ENCODE results near the gene PPP1R16B. TPM values are rescaled to one million over a fixed set of nuclear protein-coding genes. Genes with fewer than 3 reads are reported as not detected.
"Not testable (repeated sequence)": the region's sequence is repeated elsewhere in the genome, so short reads cannot be mapped to it uniquely, and the experiment has no call there.

The PPP1R16B gene
- total and polyA plus RNA-seq, 4 experiments from 2014 or later = 17.3 to 55.1 (median 45.5) TPM

DNA sequence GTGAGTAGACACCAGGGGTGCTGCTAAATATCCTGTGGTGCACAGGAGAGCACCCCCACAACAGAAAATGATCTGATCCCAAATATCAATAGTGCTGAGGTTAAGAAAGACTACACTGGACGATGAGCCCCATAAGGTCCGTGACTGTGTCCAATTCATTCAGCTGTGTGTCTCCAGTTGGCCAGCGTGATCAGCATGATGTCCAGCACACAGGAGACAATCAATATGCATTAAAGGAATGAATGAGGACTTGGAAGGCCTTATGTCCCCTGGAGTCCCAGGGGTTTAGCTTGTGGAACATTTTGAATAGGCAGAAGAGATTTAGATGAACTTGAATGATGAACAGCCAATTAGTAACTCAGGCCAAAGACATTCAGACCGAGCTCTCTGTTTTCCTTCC lies 6.3 kb downstream of the PPP1R16B start:
- H3K36me3 ChIP-seq (ENCODE audit: insufficient read depth, low read length) = peaks cover 5% of the 10 kb centered on the region
- peaks cover 93% of the 10 kb centered on the region for H3K4me1 ChIP-seq (ENCODE audit: insufficient read depth, low read length)
- peaks cover 76 to 96% (median 88%) of the 10 kb centered on the region in 4 donors for H3K4me1 Mint-ChIP-seq
- H3K27me3 ChIP-seq (ENCODE audit: insufficient read depth, low read length) = no peaks in the 10 kb centered on the region
- no peaks in the 10 kb centered on the region for H3K27me3 Mint-ChIP-seq
- ChIA-PET CTCF (ENCODE audit: partially characterized antibody) (interaction anchor here (1.3 kb wide), 2 partner anchors 32 to 81 kb away, joined by 3 to 6 read pairs; no protein-coding TSS in a partner anchor), POLR2A (ENCODE audit: partially characterized antibody) (interaction anchor here (0.7 to 2.1 kb wide), 4 partner anchors 25 to 151 kb away, joined by 3 to 4 read pairs (median 3); partner anchors contain the start of gene DHX35)
- H3K27ac ChIP-seq (ENCODE audit: low read depth, low read length) = no peak overlapping the region
- H3K9me3 Mint-ChIP-seq = no peaks in the 10 kb centered on the region
- H3K9me3 ChIP-seq (ENCODE audit: control insufficient read depth in 1 of 2, low read length in 2 of 2) = no peaks in the 10 kb centered on the region
- no peak for DNase-seq
- peak overlapping the region; percentile 16 to 86 (median 73) for H3K27ac Mint-ChIP-seq
- no peak overlapping the region for H3K4me3 ChIP-seq (ENCODE audit: low read length in 2 of 2)
- H3K36me3 Mint-ChIP-seq = peaks cover 32 to 73% of the 10 kb centered on the region in 2 donors
- H3K4me3 Mint-ChIP-seq = peak overlapping the region in 3 of 8 donors; percentile 1 to 26 (median 4)
- intact Hi-C loops (cut with micrococcal nuclease) = no loop called here

DNA sequence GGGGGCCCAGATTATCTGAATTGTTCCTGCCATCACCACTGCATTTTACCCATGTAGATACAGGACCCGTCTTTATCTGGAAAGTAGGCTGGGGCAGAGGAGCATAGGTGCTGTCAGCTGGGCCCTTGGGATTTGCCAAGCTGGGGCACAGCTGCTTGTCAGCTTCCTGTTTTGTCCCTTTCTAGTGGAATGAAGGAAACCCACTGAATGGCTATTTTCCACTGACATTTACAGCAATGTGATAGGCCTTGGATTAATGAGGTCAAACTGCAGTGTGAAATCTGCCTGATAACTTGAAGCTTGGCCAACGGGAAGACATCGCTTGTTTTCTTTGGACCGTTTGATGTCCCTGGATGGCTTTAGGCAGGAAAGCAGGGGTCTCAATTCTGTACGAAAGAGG lies 6.7 kb downstream of the PPP1R16B start:
- Mint-ChIP-seq H3K9me3 (no peaks in the 10 kb centered on the region), H3K27me3 (no peaks in the 10 kb centered on the region), H3K4me1 (peaks cover 76 to 97% (median 89%) of the 10 kb centered on the region in 4 donors), H3K36me3 (peaks cover 35 to 73% of the 10 kb centered on the region in 2 donors), H3K27ac (peak overlapping the region in 3 of 7 donors; percentile 56 to 78 (median 65)), H3K4me3 (peak overlapping the region in 1 of 8 donors; percentile 26)
- H3K36me3 ChIP-seq (ENCODE audit: insufficient read depth, low read length) = peaks cover 5% of the 10 kb centered on the region
- DNase-seq = no peak
- H3K27me3 ChIP-seq (ENCODE audit: insufficient read depth, low read length) = no peaks in the 10 kb centered on the region
- no peak overlapping the region for H3K4me3 ChIP-seq (ENCODE audit: low read length in 2 of 2)
- no peak overlapping the region for H3K27ac ChIP-seq (ENCODE audit: low read depth, low read length)
- intact Hi-C loops (cut with micrococcal nuclease) = no loop called here
- POLR2A ChIA-PET (ENCODE audit: partially characterized antibody) = interaction anchor here (0.5 to 2.1 kb wide), 4 partner anchors 24 to 80 kb away, joined by 3 to 4 read pairs (median 3); no protein-coding TSS in a partner anchor
- no peaks in the 10 kb centered on the region for H3K9me3 ChIP-seq (ENCODE audit: control insufficient read depth in 1 of 2, low read length in 2 of 2)
- H3K4me1 ChIP-seq (ENCODE audit: insufficient read depth, low read length) = peaks cover 95% of the 10 kb centered on the region
- CTCF ChIA-PET (ENCODE audit: partially characterized antibody) = interaction anchor here (1.3 kb wide), 2 partner anchors 33 to 81 kb away, joined by 3 to 6 read pairs; no protein-coding TSS in a partner anchor

DNA sequence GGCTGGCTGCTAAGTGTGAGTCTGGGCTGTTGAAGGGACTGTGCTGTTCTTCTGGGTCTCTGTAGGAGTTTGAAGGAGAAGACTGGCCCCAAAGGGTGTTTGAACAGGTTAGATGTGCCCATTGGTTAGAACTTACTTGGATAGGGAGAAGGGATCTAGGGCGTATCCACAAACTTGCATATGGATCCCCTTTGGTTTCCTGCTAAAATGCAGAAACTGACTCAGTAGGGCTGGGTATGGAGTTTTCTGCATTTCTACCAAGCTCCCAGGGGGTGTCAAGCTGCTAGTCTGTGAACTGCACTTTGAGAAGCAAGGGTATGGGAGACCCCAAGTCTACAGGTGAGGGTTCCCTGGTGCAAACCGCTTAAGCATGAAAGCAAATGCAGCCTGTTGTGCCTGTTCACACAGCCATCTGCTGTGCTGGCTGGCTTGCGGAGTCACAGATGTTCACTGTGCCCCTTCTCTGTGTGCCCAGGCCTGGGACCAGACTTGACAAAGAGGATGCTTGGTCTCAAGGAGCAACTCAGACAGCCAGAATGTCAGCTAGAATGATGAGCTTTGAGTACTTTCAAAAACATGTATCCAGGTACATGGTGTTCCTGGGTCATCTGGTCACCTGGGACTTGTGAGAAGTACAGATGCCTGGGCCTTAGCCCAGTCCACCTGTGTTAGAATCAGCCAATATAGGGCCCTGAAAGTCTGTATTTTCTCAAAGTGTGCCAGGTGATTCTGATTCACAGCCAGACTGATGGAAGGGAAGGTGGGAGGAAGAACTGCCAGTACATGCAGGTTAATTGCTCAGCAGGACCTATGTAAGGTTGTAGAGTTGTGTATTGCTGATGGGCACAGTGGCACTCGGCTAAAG lies 7.4 kb downstream of the PPP1R16B start:
- CTCF ChIA-PET (ENCODE audit: partially characterized antibody) = interaction anchor here (1.3 kb wide), 1 partner anchor 34 kb away, joined by 3 read pairs; no protein-coding TSS in a partner anchor
- Mint-ChIP-seq H3K36me3 (peaks cover 36 to 71% of the 10 kb centered on the region in 2 donors), H3K4me1 (peaks cover 73 to 97% (median 86%) of the 10 kb centered on the region in 4 donors), H3K27ac (peak overlapping the region in 6 of 7 donors; percentile 6 to 74 (median 66)), H3K4me3 (peak overlapping the region in 2 of 8 donors; percentile 30 to 35), H3K9me3 (peaks cover 0 to 2% (median 0%) of the 10 kb centered on the region in 8 donors), H3K27me3 (no peaks in the 10 kb centered on the region)
- no peaks in the 10 kb centered on the region for H3K27me3 ChIP-seq (ENCODE audit: insufficient read depth, low read length)
- intact Hi-C loops (cut with micrococcal nuclease) = no loop called here
- no peak for DNase-seq
- no peak overlapping the region for H3K27ac ChIP-seq (ENCODE audit: low read depth, low read length)
- H3K4me1 ChIP-seq (ENCODE audit: insufficient read depth, low read length) = peaks cover 95% of the 10 kb centered on the region
- no peaks in the 10 kb centered on the region for H3K9me3 ChIP-seq (ENCODE audit: control insufficient read depth in 1 of 2, low read length in 2 of 2)
- POLR2A ChIA-PET (ENCODE audit: partially characterized antibody) = interaction anchor here (0.5 to 2.1 kb wide), 3 partner anchors 55 to 72 kb away, joined by 3 to 4 read pairs (median 3); no protein-coding TSS in a partner anchor
- peaks cover 5% of the 10 kb centered on the region for H3K36me3 ChIP-seq (ENCODE audit: insufficient read depth, low read length)
- no peak overlapping the region for H3K4me3 ChIP-seq (ENCODE audit: low read length in 2 of 2)

DNA sequence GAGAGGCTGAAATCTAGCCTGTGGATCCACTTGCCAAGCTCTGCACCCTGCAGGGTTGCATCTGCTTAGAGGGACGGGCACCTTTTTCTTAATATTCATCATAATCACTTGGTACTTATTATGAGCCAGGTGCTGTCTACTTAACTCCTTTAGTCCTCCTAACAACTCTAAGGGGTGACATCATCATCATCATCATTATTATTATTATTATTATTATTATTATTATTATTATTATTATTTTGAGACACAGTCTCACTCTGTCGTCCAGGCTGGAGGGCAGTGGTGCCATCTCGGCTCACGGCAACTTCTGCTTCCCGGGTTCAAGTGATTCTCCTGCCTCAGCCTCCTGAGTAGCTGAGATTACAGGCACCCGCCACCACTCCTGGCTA lies 8.1 kb downstream of the PPP1R16B start:
- H3K27me3 ChIP-seq (ENCODE audit: insufficient read depth, low read length); H3K27ac ChIP-seq (ENCODE audit: low read depth, low read length); H3K9me3 Mint-ChIP-seq; DNase-seq; H3K4me3 Mint-ChIP-seq; H3K9me3 ChIP-seq (ENCODE audit: control insufficient read depth in 1 of 2, low read length in 2 of 2); H3K4me3 ChIP-seq (ENCODE audit: low read length in 2 of 2); H3K36me3 ChIP-seq (ENCODE audit: insufficient read depth, low read length); H3K27me3 Mint-ChIP-seq; CTCF ChIA-PET (ENCODE audit: partially characterized antibody); intact Hi-C loops (cut with micrococcal nuclease): not testable (repeated sequence)
- peaks cover 74 to 97% (median 85%) of the 10 kb centered on the region in 4 donors for H3K4me1 Mint-ChIP-seq
- peaks cover 41 to 73% of the 10 kb centered on the region in 2 donors for H3K36me3 Mint-ChIP-seq
- peak overlapping the region in 6 of 7 donors; percentile 6 to 71 (median 59) for H3K27ac Mint-ChIP-seq
- POLR2A ChIA-PET (ENCODE audit: partially characterized antibody) = interaction anchor here (1.0 kb wide), 1 partner anchor 72 kb away, joined by 3 read pairs; no protein-coding TSS in a partner anchor
- peaks cover 95% of the 10 kb centered on the region for H3K4me1 ChIP-seq (ENCODE audit: insufficient read depth, low read length)

DNA sequence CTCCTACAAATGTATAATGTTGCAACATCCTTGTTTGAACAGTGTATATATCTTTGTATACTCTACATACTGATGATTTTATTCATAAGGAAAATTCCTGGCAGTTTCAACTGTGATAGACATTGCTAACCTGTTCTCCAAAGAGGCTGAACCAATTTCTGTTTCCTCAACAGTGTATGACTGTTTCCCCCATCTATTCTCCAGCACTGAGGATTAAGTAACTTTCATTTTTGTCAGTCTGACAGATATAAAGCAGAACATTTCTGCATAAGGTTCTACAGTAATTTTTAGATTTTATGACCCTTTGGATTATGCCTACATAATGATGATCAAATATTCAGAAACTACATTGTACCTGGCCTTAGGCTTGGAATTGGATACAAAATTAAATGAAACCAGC lies 9.9 kb downstream of the PPP1R16B start:
- H3K27ac ChIP-seq (ENCODE audit: low read depth, low read length) = no peak overlapping the region
- peaks cover 4% of the 10 kb centered on the region for H3K36me3 ChIP-seq (ENCODE audit: insufficient read depth, low read length)
- peak overlapping the region in 6 of 7 donors; percentile 14 to 92 (median 42) for H3K27ac Mint-ChIP-seq
- H3K36me3 Mint-ChIP-seq = peaks cover 42 to 61% of the 10 kb centered on the region in 2 donors
- POLR2A ChIA-PET (ENCODE audit: partially characterized antibody) = interaction anchor here (0.8 to 2.0 kb wide), 4 partner anchors 9 to 59 kb away, joined by 3 to 8 read pairs (median 4); partner anchors contain the start of gene PPP1R16B
- intact Hi-C loops (cut with micrococcal nuclease) = no loop called here
- H3K27me3 ChIP-seq (ENCODE audit: insufficient read depth, low read length) = no peaks in the 10 kb centered on the region
- peaks cover 58 to 88% (median 76%) of the 10 kb centered on the region in 4 donors for H3K4me1 Mint-ChIP-seq
- no peak for DNase-seq
- peaks cover 0 to 3% (median 0%) of the 10 kb centered on the region in 8 donors for H3K9me3 Mint-ChIP-seq
- H3K4me3 Mint-ChIP-seq = peak overlapping the region in 1 of 8 donors; percentile 6
- H3K9me3 ChIP-seq (ENCODE audit: control insufficient read depth in 1 of 2, low read length in 2 of 2) = no peaks in the 10 kb centered on the region
- CTCF ChIA-PET (ENCODE audit: partially characterized antibody) = interaction anchor here (0.8 to 1.9 kb wide), 3 partner anchors 9 to 59 kb away, joined by 3 to 15 read pairs (median 4); no protein-coding TSS in a partner anchor
- H3K4me1 ChIP-seq (ENCODE audit: insufficient read depth, low read length) = peaks cover 83% of the 10 kb centered on the region
- H3K4me3 ChIP-seq (ENCODE audit: low read length in 2 of 2) = no peak overlapping the region
- H3K27me3 Mint-ChIP-seq = no peaks in the 10 kb centered on the region

DNA sequence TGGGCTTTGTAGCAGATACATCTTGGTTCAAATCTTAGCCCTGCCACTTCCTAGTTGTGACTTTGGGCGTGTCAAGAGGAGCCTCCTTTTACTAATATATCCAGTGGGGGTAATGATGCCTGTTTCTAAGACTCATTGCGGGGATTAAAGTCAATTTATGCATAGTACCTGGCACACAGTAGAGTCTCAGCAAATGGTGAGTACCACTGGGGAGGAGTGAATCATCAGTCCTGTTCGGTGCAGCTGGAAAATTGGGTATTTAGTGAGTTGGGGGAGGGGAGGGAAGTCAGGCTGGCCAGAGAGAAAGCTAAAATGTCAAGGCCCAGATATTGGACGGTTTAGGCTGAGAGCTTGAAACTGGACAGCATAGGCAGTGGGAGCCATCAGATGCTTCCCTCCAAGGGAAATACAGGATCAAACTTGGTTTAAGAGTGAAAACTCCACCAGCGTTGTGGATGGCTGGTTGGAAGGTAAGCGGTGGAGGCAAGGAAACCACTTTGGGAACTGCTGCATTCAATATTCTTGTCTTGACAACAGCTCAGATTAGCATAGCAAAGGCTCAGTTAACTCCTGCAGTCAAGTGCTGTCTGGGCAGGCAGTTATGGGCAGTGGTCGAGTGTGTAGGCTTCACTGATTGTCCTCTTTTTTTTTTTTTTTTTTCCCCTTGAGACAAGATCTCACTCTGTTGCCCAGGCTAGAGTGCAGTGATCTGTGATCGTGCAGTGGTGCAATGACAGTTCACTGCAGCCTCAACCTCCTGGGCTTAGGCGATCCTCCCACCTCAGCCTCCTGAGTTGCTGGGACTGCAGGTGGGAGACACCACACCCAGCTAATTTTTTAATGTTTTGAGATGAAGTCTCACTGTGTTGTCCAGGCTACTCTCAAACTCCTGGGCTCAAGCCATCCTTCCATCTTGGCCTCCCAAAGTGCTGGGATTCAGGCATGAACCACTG lies 12.9 kb downstream of the PPP1R16B start:
- Mint-ChIP-seq H3K36me3 (peaks cover 46 to 58% of the 10 kb centered on the region in 2 donors), H3K4me3 (peak overlapping the region in 3 of 8 donors; percentile 4 to 32 (median 27)), H3K9me3 (peaks cover 0 to 9% (median 8%) of the 10 kb centered on the region in 8 donors), H3K27me3 (no peaks in the 10 kb centered on the region), H3K27ac (peak overlapping the region in 6 of 7 donors; percentile 55 to 84 (median 77)), H3K4me1 (peaks cover 50 to 83% (median 70%) of the 10 kb centered on the region in 4 donors)
- CTCF ChIA-PET (ENCODE audit: partially characterized antibody) = interaction anchor here (1.1 to 3.4 kb wide), 4 partner anchors 11 to 108 kb away, joined by 3 to 15 read pairs (median 4); partner anchors contain the start of genes FAM83D and PPP1R16B
- H3K27me3 ChIP-seq (ENCODE audit: insufficient read depth, low read length) = no peaks in the 10 kb centered on the region
- POLR2A ChIA-PET (ENCODE audit: partially characterized antibody) = interaction anchor here (0.9 to 1.1 kb wide), 2 partner anchors 12 to 57 kb away, joined by 3 to 4 read pairs; no protein-coding TSS in a partner anchor
- H3K36me3 ChIP-seq (ENCODE audit: insufficient read depth, low read length) = no peaks in the 10 kb centered on the region
- no peak overlapping the region for H3K27ac ChIP-seq (ENCODE audit: low read depth, low read length)
- no peak overlapping the region for H3K4me3 ChIP-seq (ENCODE audit: low read length in 2 of 2)
- DNase-seq = no peak
- H3K9me3 ChIP-seq (ENCODE audit: control insufficient read depth in 1 of 2, low read length in 2 of 2) = peaks cover 0 to 6% of the 10 kb centered on the region in 2 donors
- H3K4me1 ChIP-seq (ENCODE audit: insufficient read depth, low read length) = peaks cover 66% of the 10 kb centered on the region
- intact Hi-C loops (cut with micrococcal nuclease) = no loop called here
